HG03342 (cell line): ENCODE results near the gene NXPH4.

Source experiments
- ATAC-seq: cut with Tn5 transposase; IDR thresholded peaks from one replicate; pipeline ENCODE4 v1.9.1; 2021; ENCODE audit warnings: mild to moderate bottlenecking, moderate library complexity; ENCODE audit not compliant: unreplicated experiment

NXPH4 gene

DNA sequence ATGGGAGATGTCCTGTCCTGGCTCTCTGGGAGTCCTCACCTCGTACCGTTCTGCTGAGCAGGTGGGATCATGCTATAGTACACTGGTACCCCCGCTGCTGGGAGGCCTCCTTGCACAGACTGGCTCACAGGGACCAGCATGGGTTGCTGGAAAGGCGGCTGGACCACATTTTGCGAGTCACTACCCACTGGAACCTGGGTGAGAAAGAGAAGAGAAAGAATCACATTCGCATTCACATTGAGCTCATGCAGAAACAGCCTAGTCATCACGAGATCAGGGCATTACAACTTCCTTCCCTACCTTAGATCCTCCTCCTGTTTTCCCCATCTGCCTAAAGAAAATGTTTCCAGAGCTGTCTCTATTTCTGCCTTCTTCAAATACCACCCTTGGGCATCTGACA lies 51.7 kb downstream of the NXPH4 start:
- no peak for ATAC-seq

DNA sequence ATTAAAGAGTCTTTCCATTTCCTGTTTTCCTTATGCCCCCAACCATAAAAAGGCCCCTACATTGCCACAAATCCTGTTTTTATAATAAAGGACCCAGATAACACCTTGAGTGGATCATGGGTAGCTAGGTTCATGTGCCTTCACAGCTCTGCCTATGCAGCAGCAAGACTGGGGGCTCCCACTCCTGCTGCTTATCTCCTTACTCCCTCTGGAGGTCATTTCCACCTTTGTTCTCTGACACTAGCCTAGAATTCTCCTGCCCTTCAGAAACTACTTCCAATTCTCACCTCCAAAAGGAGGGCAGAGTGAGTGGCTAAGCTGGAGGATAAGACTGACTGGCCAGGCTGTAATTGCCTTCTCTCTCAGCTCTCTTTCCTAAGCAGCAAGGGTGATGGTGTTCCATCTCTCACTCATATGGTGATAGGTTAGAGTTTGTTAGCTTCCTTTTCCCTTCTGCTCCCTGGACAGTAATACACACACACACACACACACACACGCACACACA lies 54.4 kb downstream of the NXPH4 start:
- no peak for ATAC-seq

DNA sequence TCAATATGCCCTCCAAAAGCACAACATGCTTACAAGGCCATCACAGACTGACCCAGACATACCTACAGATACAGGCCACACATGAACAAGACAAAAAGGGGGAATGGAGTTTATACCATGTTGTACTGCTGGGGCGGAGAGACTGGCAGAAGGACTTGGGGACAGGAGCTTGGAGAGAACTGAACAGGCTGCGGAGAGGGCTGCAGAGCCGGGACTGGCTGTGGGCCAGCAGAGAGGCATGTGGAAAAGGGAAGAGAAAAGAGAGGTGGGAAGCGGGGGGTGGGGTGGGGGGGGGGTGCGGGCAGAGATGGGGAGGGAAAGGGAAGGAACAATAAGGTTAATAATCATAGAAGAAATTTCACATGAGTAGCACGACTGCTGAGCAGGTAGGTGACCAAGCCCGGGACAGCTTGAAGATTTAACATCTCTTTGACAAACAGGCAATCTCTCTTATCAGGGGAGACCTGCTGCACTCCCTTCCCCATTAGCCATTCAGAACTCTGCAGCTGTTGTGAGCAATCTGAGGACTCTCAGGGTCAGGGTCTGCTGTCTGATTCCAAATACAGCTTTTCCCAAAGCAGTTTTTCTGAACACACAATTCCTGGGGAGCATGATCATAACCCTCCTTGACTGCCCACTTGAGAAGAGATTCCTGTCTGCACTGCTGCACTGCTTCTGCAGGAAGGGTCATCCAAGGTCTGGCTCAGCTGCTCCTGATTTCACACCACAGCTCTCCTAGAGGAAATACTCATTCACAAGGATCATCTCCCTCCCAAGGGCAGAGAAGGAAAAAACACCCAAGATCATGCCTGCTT lies 56.0 kb downstream of the NXPH4 start:
- no peak for ATAC-seq

DNA sequence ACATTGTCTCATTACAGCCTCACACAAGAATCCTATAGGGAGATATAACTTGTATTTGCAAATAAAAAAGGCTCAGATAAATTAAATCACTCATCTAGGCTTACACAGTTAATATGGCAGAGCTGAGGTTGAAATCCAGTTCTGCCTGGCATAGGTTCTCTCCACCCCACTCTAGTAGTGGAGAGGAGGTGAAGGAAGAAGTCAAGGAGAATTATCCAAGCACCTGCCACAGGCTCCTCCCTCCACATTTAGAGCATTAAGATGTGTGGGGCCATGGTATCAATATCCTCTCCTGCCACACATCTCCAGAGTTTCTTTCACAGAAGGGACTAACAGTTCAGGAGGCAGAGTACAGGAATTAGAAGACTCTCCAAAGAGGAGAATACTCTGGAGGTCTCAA lies 56.9 kb downstream of the NXPH4 start:
- ATAC-seq, result no peak
